Activated CD8-positive, alpha-beta memory T cell treated with anti-CD3 and anti-CD28 coated beads, Interleukin-2, amount 50 U/mL, for 24 hours (primary cell): ENCODE measurements around the gene SH3PXD2B.
"Not testable (repeated sequence)": the region's sequence is repeated elsewhere in the genome, so short reads cannot be mapped to it uniquely, and the experiment has no call there.

Experiments used
- DNase-seq: peaks from one replicate; pipeline ENCODE4 v3.0.0-alpha.2; 2020; ENCODE audit errors: extremely low read depth

Gene SH3PXD2B

GRCh38 chr5:172339264-172340180 is 114.8 kb downstream of the SH3PXD2B start:
- DNase-seq, result no peak

GRCh38 chr5:172336676-172337285 is 117.5 kb downstream of the SH3PXD2B start:
- DNase-seq, result no peak

- DNase-seq, result no peak
Observed at GRCh38 chr5:172336264-172336663, 118.1 kb downstream of the SH3PXD2B start.

GRCh38 chr5:172335721-172336120 is 118.6 kb downstream of the SH3PXD2B start:
- no peak for DNase-seq

GRCh38 chr5:172334641-172335040 is 119.7 kb downstream of the SH3PXD2B start:
- DNase-seq, result no peak

- DNase-seq, result no peak
Observed at GRCh38 chr5:172334196-172334595, 120.1 kb downstream of the SH3PXD2B start.

- DNase-seq, result not testable (repeated sequence)
Observed at GRCh38 chr5:172326901-172327300, 127.4 kb downstream of the SH3PXD2B start.

GRCh38 chr5:172325452-172325851 is 128.9 kb downstream of the SH3PXD2B start:
- no peak for DNase-seq

- no peak for DNase-seq
Observed at GRCh38 chr5:172322028-172322965, 132.0 kb downstream of the SH3PXD2B start.

- no peak for DNase-seq
Observed at GRCh38 chr5:172321593-172321992, 132.7 kb downstream of the SH3PXD2B start.

GRCh38 chr5:172319708-172320441 is 134.4 kb downstream of the SH3PXD2B start:
- no peak for DNase-seq

- no peak for DNase-seq
Observed at GRCh38 chr5:172315587-172316493, 138.5 kb downstream of the SH3PXD2B start.

- no peak for DNase-seq
Observed at GRCh38 chr5:172313915-172314314, 140.4 kb downstream of the SH3PXD2B start.

GRCh38 chr5:172312286-172312685 is 142.0 kb downstream of the SH3PXD2B start:
- no peak for DNase-seq

- DNase-seq, result no peak
Observed at GRCh38 chr5:172311605-172312004, 142.7 kb downstream of the SH3PXD2B start.

GRCh38 chr5:172311026-172311425 is 143.3 kb downstream of the SH3PXD2B start:
- DNase-seq, result no peak

- DNase-seq, result no peak
Observed at GRCh38 chr5:172305380-172305779, 148.9 kb downstream of the SH3PXD2B start.

GRCh38 chr5:172303572-172304335 is 150.6 kb downstream of the SH3PXD2B start:
- no peak for DNase-seq

- no peak for DNase-seq
Observed at GRCh38 chr5:172303162-172303561, 151.2 kb downstream of the SH3PXD2B start.
